ENCODE data around the gene SRPX2.

Gene SRPX2

GRCh38 chrX:100649550-100650356 is 5.8 kb downstream of the SRPX2 start:
- DNase-seq (ENCODE audit: low spot score), result peak; percentile 36

- no peak for DNase-seq (ENCODE audit: low spot score)
These were observed 6.8 kb downstream of the SRPX2 start for GRCh38 chrX:100650841-100651240.

GRCh38 chrX:100652266-100652665 is 8.3 kb downstream of the SRPX2 start:
- no peak for DNase-seq (ENCODE audit: low spot score)

GRCh38 chrX:100654261-100654660 is 10.3 kb downstream of the SRPX2 start:
- no peak for DNase-seq (ENCODE audit: low spot score)

- DNase-seq (ENCODE audit: low spot score), result no peak
These were observed 15.0 kb downstream of the SRPX2 start for GRCh38 chrX:100658941-100659381.

GRCh38 chrX:100659431-100660137 is 15.6 kb downstream of the SRPX2 start:
- DNase-seq (ENCODE audit: low spot score), result no peak

- no peak for DNase-seq (ENCODE audit: low spot score)
These were observed 18.2 kb downstream of the SRPX2 start for GRCh38 chrX:100662170-100662569.

GRCh38 chrX:100662796-100663195 is 18.8 kb downstream of the SRPX2 start:
- no peak for DNase-seq (ENCODE audit: low spot score)

GRCh38 chrX:100663642-100664041 is 19.6 kb downstream of the SRPX2 start:
- no peak for DNase-seq (ENCODE audit: low spot score)

- no peak for DNase-seq (ENCODE audit: low spot score)
These were observed 29.0 kb downstream of the SRPX2 start for GRCh38 chrX:100672966-100673365.

GRCh38 chrX:100673397-100673953 is 29.5 kb downstream of the SRPX2 start:
- DNase-seq (ENCODE audit: low spot score), result no peak

- no peak for DNase-seq (ENCODE audit: low spot score)
These were observed 30.7 kb downstream of the SRPX2 start for GRCh38 chrX:100674705-100675104.

GRCh38 chrX:100677611-100678181 is 33.7 kb downstream of the SRPX2 start:
- no peak for DNase-seq (ENCODE audit: low spot score)

- DNase-seq (ENCODE audit: low spot score), result no peak
These were observed 36.8 kb downstream of the SRPX2 start for GRCh38 chrX:100680756-100681155.

- DNase-seq (ENCODE audit: low spot score), result no peak
These were observed 37.6 kb downstream of the SRPX2 start for GRCh38 chrX:100681599-100681998.

- DNase-seq (ENCODE audit: low spot score), result no peak
These were observed 38.9 kb downstream of the SRPX2 start for GRCh38 chrX:100682939-100683338.

GRCh38 chrX:100685284-100685996 is 41.4 kb downstream of the SRPX2 start:
- peak; percentile 65 for DNase-seq (ENCODE audit: low spot score)

GRCh38 chrX:100685997-100686305 is 42.0 kb downstream of the SRPX2 start:
- no peak for DNase-seq (ENCODE audit: low spot score)

- DNase-seq (ENCODE audit: low spot score), result no peak
These were observed 43.1 kb downstream of the SRPX2 start for GRCh38 chrX:100687128-100687527.

GRCh38 chrX:100687546-100687945 is 43.5 kb downstream of the SRPX2 start:
- DNase-seq (ENCODE audit: low spot score), result no peak

GRCh38 chrX:100695302-100695701 is 51.3 kb downstream of the SRPX2 start:
- DNase-seq (ENCODE audit: low spot score), result no peak

- DNase-seq (ENCODE audit: low spot score), result no peak
These were observed 52.0 kb downstream of the SRPX2 start for GRCh38 chrX:100695991-100696390.
